Prostate gland (tissue), 2 donors: ENCODE results near the gene SLC24A4.

ENCODE experiments used
- POLR2A ChIP-seq: fragments of 450-650 bp; IDR thresholded peaks from one replicate; pipeline ENCODE4 v1.6.1; 2016; ENCODE audit warnings: antibody characterized with exemption, mild to moderate bottlenecking
- POLR2AphosphoS5 ChIP-seq: sonication (generic); formaldehyde crosslinking; IDR thresholded peaks from one replicate; pipeline ENCODE4 v1.6.1; 2017; ENCODE audit warnings: antibody characterized with exemption
- TF ChIP-seq, protein P1 (sequence below), 4 experiments: fragments of 200-600 bp in 2 of 4; fragments of 450-650 bp in 2 of 4; sonication (generic) in 2 of 4; IDR thresholded peaks; 1 replicate in 3 of 4; 2 replicates in 1 of 4; pipeline ENCODE4 v1.5.1; 2016 to 2019; ENCODE audit warnings: antibody characterized with exemption in 4 of 4, mild to moderate bottlenecking in 2 of 4, moderate library complexity in 2 of 4

- TF ChIP-seq, protein P1, sequence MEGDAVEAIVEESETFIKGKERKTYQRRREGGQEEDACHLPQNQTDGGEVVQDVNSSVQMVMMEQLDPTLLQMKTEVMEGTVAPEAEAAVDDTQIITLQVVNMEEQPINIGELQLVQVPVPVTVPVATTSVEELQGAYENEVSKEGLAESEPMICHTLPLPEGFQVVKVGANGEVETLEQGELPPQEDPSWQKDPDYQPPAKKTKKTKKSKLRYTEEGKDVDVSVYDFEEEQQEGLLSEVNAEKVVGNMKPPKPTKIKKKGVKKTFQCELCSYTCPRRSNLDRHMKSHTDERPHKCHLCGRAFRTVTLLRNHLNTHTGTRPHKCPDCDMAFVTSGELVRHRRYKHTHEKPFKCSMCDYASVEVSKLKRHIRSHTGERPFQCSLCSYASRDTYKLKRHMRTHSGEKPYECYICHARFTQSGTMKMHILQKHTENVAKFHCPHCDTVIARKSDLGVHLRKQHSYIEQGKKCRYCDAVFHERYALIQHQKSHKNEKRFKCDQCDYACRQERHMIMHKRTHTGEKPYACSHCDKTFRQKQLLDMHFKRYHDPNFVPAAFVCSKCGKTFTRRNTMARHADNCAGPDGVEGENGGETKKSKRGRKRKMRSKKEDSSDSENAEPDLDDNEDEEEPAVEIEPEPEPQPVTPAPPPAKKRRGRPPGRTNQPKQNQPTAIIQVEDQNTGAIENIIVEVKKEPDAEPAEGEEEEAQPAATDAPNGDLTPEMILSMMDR (IDR thresholded peaks at IDR 0.05), result no peak
- TF ChIP-seq POLR2A (no peak), POLR2AphosphoS5 (no peak)
Measured at GRCh38 chr14:92273166-92273565, 49.8 kb upstream of the SLC24A4 start.
